Mesenchymal stem cell (in vitro differentiated cells and primary cell): ENCODE data around the gene ZFYVE28.

Experiments
- DNase-seq: peaks from one replicate; pipeline ENCODE4 v3.0.0-alpha.2; 2013
- H2AFZ ChIP-seq: one replicate; pipeline ENCODE4 v1.6.1; 2013; ENCODE audit warnings: low read depth, mild to moderate bottlenecking, control low read depth, inconsistent platforms, low read length, moderate library complexity
- H2AK5ac ChIP-seq: 2 replicates; pipeline ENCODE4 v1.6.1; 2013; ENCODE audit warnings: low read length, moderate library complexity, mild to moderate bottlenecking, inconsistent platforms; ENCODE audit not compliant: severe bottlenecking
- H2BK120ac ChIP-seq: one replicate; pipeline ENCODE4 v1.6.1; 2013; ENCODE audit warnings: low read depth, mild to moderate bottlenecking, inconsistent platforms, low read length, moderate library complexity
- H2BK12ac ChIP-seq, 2 experiments: one replicate each; pipeline ENCODE4 v1.6.1; 2013; ENCODE audit warnings: inconsistent platforms in 2 of 2, low read length in 2 of 2, mild to moderate bottlenecking in 2 of 2, moderate library complexity in 2 of 2, control low read depth in 1 of 2
- H2BK15ac ChIP-seq: one replicate; pipeline ENCODE4 v1.6.1; 2013; ENCODE audit warnings: mild to moderate bottlenecking, low read depth, inconsistent platforms; ENCODE audit not compliant: poor library complexity, severe bottlenecking
- H2BK5ac ChIP-seq: 2 replicates; pipeline ENCODE4 v1.6.1; 2013; ENCODE audit warnings: low read depth, mild to moderate bottlenecking, low read length, control low read depth, inconsistent platforms; ENCODE audit not compliant: poor library complexity, severe bottlenecking
- H3K14ac ChIP-seq, 2 experiments: one replicate each; pipeline ENCODE4 v1.6.1; 2013; ENCODE audit warnings: inconsistent platforms in 2 of 2, low read length in 2 of 2, control low read depth in 1 of 2, mild to moderate bottlenecking in 1 of 2, moderate library complexity in 1 of 2
- H3K18ac ChIP-seq, 2 experiments: one replicate each; pipeline ENCODE4 v1.6.1; 2013; ENCODE audit warnings: inconsistent platforms in 2 of 2, low read length in 2 of 2, control low read depth in 1 of 2, low read depth in 1 of 2, mild to moderate bottlenecking in 1 of 2
- H3K23ac ChIP-seq, 2 experiments: one replicate each; pipeline ENCODE4 v1.6.1; 2013; ENCODE audit warnings: inconsistent platforms in 2 of 2, low read length in 2 of 2, mild to moderate bottlenecking in 2 of 2, moderate library complexity in 2 of 2, control low read depth in 1 of 2
- H3K27ac ChIP-seq: 2 replicates; pipeline ENCODE4 v1.5.1; 2013; ENCODE audit warnings: mild to moderate bottlenecking, moderate library complexity, low read length, control low read depth, inconsistent platforms; ENCODE audit not compliant: poor library complexity, severe bottlenecking
- H3K27me3 ChIP-seq, 2 experiments: 2 replicates each; pipeline versions ENCODE4 v1.6.1 to v1.7.0; 2013; ENCODE audit warnings: low read length in 2 of 2, mild to moderate bottlenecking in 2 of 2, moderate library complexity in 2 of 2, control low read depth in 1 of 2, inconsistent platforms in 1 of 2; ENCODE audit not compliant: control insufficient read depth in 1 of 2, insufficient read depth in 1 of 2
- H3K36me3 ChIP-seq, 2 experiments: 2 replicates each; pipeline versions ENCODE4 v1.6.1 to v1.7.0; 2013; ENCODE audit warnings: low read length in 2 of 2, control low read depth in 1 of 2, inconsistent platforms in 1 of 2, low read depth in 1 of 2, mild to moderate bottlenecking in 1 of 2; ENCODE audit not compliant: insufficient read depth in 2 of 2, control insufficient read depth in 1 of 2
- H3K4ac ChIP-seq, 2 experiments: one replicate each; pipeline ENCODE4 v1.6.1; 2013; ENCODE audit warnings: inconsistent platforms in 2 of 2, low read length in 2 of 2, mild to moderate bottlenecking in 2 of 2, moderate library complexity in 2 of 2, control low read depth in 1 of 2, low read depth in 1 of 2
- H3K4me1 ChIP-seq: 2 replicates; pipeline ENCODE4 v1.6.1; 2013; ENCODE audit warnings: low read depth, low read length, control low read depth; ENCODE audit not compliant: control insufficient read depth, insufficient read depth
- H3K4me2 ChIP-seq: 2 replicates; pipeline ENCODE4 v1.6.1; 2013; ENCODE audit warnings: low read length, mild to moderate bottlenecking, inconsistent platforms; ENCODE audit not compliant: poor library complexity, severe bottlenecking
- H3K4me3 ChIP-seq, 2 experiments: 2 replicates each; pipeline versions ENCODE4 v1.5.1 to v1.7.0; 2013; ENCODE audit warnings: low read length in 2 of 2, mild to moderate bottlenecking in 2 of 2, control low read depth in 1 of 2, low read depth in 1 of 2; ENCODE audit not compliant: insufficient read depth in 1 of 2
- H3K79me1 ChIP-seq: replicated peaks from 2 replicates; pipeline ENCODE4 v1.6.1; 2013; ENCODE audit warnings: mild to moderate bottlenecking, control low read depth, low read length, inconsistent platforms; ENCODE audit not compliant: poor library complexity, severe bottlenecking
- H3K9ac ChIP-seq: 2 replicates; pipeline ENCODE4 v1.7.0; 2013; ENCODE audit warnings: mild to moderate bottlenecking, low read length, moderate library complexity
- H3K9me3 ChIP-seq: 2 replicates; pipeline ENCODE4 v1.7.0; 2013; ENCODE audit warnings: mild to moderate bottlenecking, low read length; ENCODE audit not compliant: control insufficient read depth
- H4K8ac ChIP-seq: one replicate; pipeline ENCODE4 v1.6.1; 2013; ENCODE audit warnings: inconsistent platforms, mild to moderate bottlenecking, low read length, moderate library complexity
- H4K91ac ChIP-seq: one replicate; pipeline ENCODE4 v1.6.1; 2013; ENCODE audit warnings: mild to moderate bottlenecking, low read length, inconsistent platforms
- WGBS: methylation state at CpG from one replicate; pipeline ENCODE4 v1.1.7; 2013; ENCODE audit warnings: mixed read lengths; 5-methylcytosine and 5-hydroxymethylcytosine counted together

The ZFYVE28 gene

GRCh38 chr4:2373532-2373931 is 44.9 kb downstream of the ZFYVE28 start:
- no peak overlapping the region for H2BK120ac ChIP-seq
- no peak overlapping the region for H3K4ac ChIP-seq
- H3K9ac ChIP-seq, result no peak overlapping the region
- no peak overlapping the region for H4K8ac ChIP-seq
- no peak overlapping the region for H2BK5ac ChIP-seq
- H4K91ac ChIP-seq, result no peak overlapping the region
- H2AFZ ChIP-seq, result no peak overlapping the region
- H3K4me1 ChIP-seq, result peaks cover 4% of the 10 kb centered on the region
- H2BK15ac ChIP-seq, result no peak overlapping the region
- H2AK5ac ChIP-seq, result no peak overlapping the region
- no peak overlapping the region for H3K27ac ChIP-seq
- no peak for DNase-seq
- H3K4me3 ChIP-seq, result no peak overlapping the region
- no peak overlapping the region for H3K14ac ChIP-seq
- peaks cover 5% of the 10 kb centered on the region for H3K9me3 ChIP-seq
- H2BK12ac ChIP-seq, result no peak overlapping the region
- 86% methylated on average over 7 of the region's 7 CpGs for WGBS
- H3K23ac ChIP-seq, result no peak overlapping the region
- no peaks in the 10 kb centered on the region for H3K27me3 ChIP-seq
- H3K4me2 ChIP-seq, result no peak overlapping the region
- H3K18ac ChIP-seq, result no peak overlapping the region
- peaks cover 0 to 42% of the 10 kb centered on the region in 2 experiments for H3K36me3 ChIP-seq
- H3K79me1 ChIP-seq, result peaks cover 44% of the 10 kb centered on the region

GRCh38 chr4:2372488-2373030 is 45.9 kb downstream of the ZFYVE28 start:
- Histone ChIP-seq H2BK120ac (no peak overlapping the region), H3K27ac (no peak overlapping the region), H3K36me3 (peaks cover 0 to 42% of the 10 kb centered on the region in 2 experiments), H3K4me1 (peaks cover 4% of the 10 kb centered on the region), H2BK15ac (no peak overlapping the region), H3K14ac (no peak overlapping the region), H3K4ac (no peak overlapping the region), H3K9me3 (peaks cover 6% of the 10 kb centered on the region), H2BK5ac (no peak overlapping the region), H3K27me3 (no peaks in the 10 kb centered on the region), H3K9ac (no peak overlapping the region), H2AK5ac (no peak overlapping the region), H2AFZ (no peak overlapping the region), H4K91ac (no peak overlapping the region), H3K4me3 (peak overlapping the region in 1 of 2 experiments; percentile 5), H3K23ac (no peak overlapping the region), H3K4me2 (no peak overlapping the region), H4K8ac (no peak overlapping the region), H3K79me1 (peaks cover 48% of the 10 kb centered on the region), H2BK12ac (no peak overlapping the region), H3K18ac (no peak overlapping the region)
- DNase-seq, result no peak
- WGBS, result 90% methylated on average over 12 of the region's 14 CpGs

- Histone ChIP-seq H3K18ac (no peak overlapping the region), H2BK120ac (no peak overlapping the region), H3K36me3 (peaks cover 0 to 42% of the 10 kb centered on the region in 2 experiments), H4K91ac (no peak overlapping the region), H2BK5ac (no peak overlapping the region), H3K14ac (no peak overlapping the region), H3K4ac (no peak overlapping the region), H3K4me2 (no peak overlapping the region), H2BK12ac (no peak overlapping the region), H3K9ac (no peak overlapping the region), H3K9me3 (peaks cover 6% of the 10 kb centered on the region), H3K4me3 (peak overlapping the region in 1 of 2 experiments; percentile 5), H2AK5ac (no peak overlapping the region), H3K27me3 (no peaks in the 10 kb centered on the region), H4K8ac (no peak overlapping the region), H3K27ac (no peak overlapping the region), H3K79me1 (peaks cover 49% of the 10 kb centered on the region), H3K4me1 (peaks cover 4% of the 10 kb centered on the region), H2BK15ac (no peak overlapping the region), H3K23ac (no peak overlapping the region), H2AFZ (no peak overlapping the region)
- WGBS, result 86% methylated on average over 27 of the region's 27 CpGs
- DNase-seq, result no peak
Measured at GRCh38 chr4:2371765-2372487, 46.5 kb downstream of the ZFYVE28 start.

- H3K18ac ChIP-seq, result no peak overlapping the region
- no peak overlapping the region for H3K27ac ChIP-seq
- no peak overlapping the region for H3K4me2 ChIP-seq
- H4K8ac ChIP-seq, result no peak overlapping the region
- no peak overlapping the region for H2BK5ac ChIP-seq
- H3K9me3 ChIP-seq, result peaks cover 6% of the 10 kb centered on the region
- H3K27me3 ChIP-seq, result no peaks in the 10 kb centered on the region
- no peak overlapping the region for H3K4ac ChIP-seq
- peaks cover 52% of the 10 kb centered on the region for H3K79me1 ChIP-seq
- DNase-seq, result no peak
- H3K14ac ChIP-seq, result no peak overlapping the region
- WGBS, result 88% methylated on average over 22 of the region's 26 CpGs
- no peak overlapping the region for H2BK12ac ChIP-seq
- H3K4me1 ChIP-seq, result peaks cover 9% of the 10 kb centered on the region
- no peak overlapping the region for H3K9ac ChIP-seq
- no peak overlapping the region for H3K23ac ChIP-seq
- H4K91ac ChIP-seq, result no peak overlapping the region
- no peak overlapping the region for H2AK5ac ChIP-seq
- H3K36me3 ChIP-seq, result peaks cover 0 to 45% of the 10 kb centered on the region in 2 experiments
- no peak overlapping the region for H3K4me3 ChIP-seq
- H2AFZ ChIP-seq, result no peak overlapping the region
- H2BK15ac ChIP-seq, result no peak overlapping the region
- no peak overlapping the region for H2BK120ac ChIP-seq
Measured at GRCh38 chr4:2370597-2371320, 47.7 kb downstream of the ZFYVE28 start.
